NOMO-1 treated with DMSO at 0.1 percent for 48 hours (cell line): ENCODE results near the gene POLR1C.
"Not testable (repeated sequence)": the region's sequence is repeated elsewhere in the genome, so short reads cannot be mapped to it uniquely, and the experiment has no call there.

Experiments
- DNase-seq: peaks from one replicate; lab custom pipeline; 2025; ENCODE audit not compliant: unreplicated experiment; lab: John Stamatoyannopoulos, UW

The POLR1C gene

DNA sequence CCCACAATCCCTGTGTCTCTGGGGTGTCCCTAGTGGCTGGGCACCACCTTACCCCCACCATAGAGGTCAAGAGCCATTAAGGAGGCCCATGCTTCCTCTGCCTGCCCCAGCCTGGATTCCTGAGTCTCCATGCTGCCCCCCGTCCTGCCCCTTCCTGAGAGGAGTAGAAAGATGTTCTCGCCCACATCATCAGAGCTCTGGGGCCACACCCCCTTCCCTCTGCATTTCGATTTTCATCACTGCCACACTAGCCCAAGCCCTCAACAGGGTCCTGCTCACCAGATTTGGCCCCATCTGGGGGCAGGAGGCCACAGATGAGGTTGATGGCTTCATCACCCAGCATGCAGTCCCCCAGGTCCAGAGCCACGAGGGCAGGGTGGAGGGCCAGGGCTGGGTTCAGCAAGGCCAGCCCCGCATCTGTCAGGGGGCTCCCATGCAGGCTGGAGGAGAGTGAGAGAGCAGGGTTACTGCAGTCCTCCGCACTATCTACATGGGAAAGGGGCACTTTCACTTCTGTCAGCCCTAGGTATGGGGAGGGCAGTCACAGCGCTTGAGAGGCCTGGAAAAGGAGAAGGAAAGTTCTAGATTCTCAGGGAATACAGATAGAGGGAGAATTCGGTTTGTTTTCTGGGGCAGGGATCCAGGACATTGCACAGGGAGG lies 8.3 kb upstream of the POLR1C start:
- DNase-seq: no peak

GRCh38 chr6:43509142-43509983 lies 7.5 kb upstream of the POLR1C start:
- no peak for DNase-seq

- peak; percentile 36 for DNase-seq
These were observed 6.7 kb upstream of the POLR1C start, which contains the start of gene LRRC73 for GRCh38 chr6:43509984-43510826. LRRC73 (minus strand) TSS chr6:43510346; CDS start chr6:43509785, 561 bp downstream.

GRCh38 chr6:43510827-43511163 lies 6.1 kb upstream of the POLR1C start:
- DNase-seq: no peak

GRCh38 chr6:43511824-43512415 lies 5.0 kb upstream of the POLR1C start:
- DNase-seq: no peak

GRCh38 chr6:43515808-43516207 lies 1.1 kb upstream of the POLR1C start:
- DNase-seq: no peak

DNA sequence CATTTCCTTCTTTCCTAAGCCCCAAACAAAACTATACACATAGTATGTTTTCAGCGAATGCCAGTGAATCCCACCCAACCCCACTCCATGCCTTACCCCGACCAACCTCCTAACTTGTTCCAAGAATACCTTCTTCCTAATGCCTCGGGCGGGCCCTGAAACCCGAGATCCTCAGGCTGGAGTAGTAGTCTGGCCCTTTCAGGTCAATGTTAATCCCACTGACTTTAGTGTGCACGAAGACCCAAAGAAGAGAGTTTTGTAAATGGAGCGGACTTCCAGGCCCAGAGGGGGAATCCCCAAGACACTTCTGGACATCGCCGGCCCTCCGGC lies 557 bp upstream of the POLR1C start:
- DNase-seq: no peak

GRCh38 chr6:43517505-43518357 lies 842 bp downstream of the POLR1C start:
- DNase-seq: peak; percentile 19

DNA sequence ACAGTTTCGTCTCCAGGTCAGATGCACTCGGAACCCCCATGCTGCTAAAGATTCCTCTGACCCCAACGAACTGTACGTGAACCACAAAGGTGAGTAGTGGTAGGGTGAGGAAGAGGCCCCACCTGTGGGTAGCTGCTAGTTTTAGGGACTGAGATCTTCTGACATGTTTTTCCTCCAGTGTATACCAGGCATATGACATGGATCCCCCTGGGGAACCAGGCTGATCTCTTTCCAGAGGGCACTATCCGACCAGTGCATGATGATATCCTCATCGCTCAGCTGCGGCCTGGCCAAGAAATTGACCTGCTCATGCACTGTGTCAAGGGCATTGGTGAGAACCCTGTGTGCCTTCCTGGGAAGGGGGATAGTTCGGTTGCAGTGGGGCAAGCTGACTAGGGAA lies 3.2 kb downstream of the POLR1C start:
- DNase-seq: no peak

DNA sequence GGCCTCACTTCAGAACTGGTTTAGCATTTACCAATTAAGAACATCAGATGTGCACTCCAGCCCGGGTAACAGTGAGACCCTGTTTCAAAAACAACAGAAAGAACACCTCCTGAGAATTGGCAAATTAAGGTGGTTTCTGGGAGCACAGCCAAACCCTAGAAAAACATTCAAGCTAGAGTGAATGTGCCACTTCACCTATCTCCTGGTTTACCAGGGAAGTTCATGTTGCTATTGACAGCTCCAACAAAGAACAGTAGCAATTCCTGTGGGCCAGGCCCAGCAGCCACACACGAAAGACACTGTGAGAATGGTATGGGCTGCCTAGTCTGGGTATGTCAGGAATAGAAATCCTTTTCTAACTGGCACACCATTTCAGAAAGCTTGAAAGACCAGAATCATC lies 4.9 kb downstream of the POLR1C start:
- no peak for DNase-seq

- DNase-seq: no peak
These were observed 5.8 kb downstream of the POLR1C start for GRCh38 chr6:43522547-43523261.

DNA sequence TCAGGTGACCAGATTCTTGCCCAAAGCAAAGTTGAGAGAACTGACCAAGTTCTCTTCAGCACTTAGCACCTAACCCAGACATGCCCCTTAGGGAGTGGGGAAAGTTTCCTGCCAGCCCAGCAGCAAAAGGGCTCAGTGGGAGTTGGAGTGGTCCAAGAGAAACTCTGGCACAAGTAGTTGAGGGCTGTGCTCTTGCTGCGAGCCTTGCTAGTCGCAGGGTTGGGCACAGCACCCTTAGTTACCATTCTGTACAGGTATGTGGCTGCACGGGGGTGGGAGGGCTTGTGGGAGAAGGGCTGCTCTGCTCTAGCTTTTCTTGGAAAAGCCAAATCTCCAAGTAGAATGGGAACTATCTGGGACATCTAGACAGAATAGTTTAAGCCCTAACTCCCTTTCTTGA lies 6.4 kb downstream of the POLR1C start:
- DNase-seq: no peak

- no peak for DNase-seq
These were observed 7.6 kb downstream of the POLR1C start for GRCh38 chr6:43524483-43524961.

DNA sequence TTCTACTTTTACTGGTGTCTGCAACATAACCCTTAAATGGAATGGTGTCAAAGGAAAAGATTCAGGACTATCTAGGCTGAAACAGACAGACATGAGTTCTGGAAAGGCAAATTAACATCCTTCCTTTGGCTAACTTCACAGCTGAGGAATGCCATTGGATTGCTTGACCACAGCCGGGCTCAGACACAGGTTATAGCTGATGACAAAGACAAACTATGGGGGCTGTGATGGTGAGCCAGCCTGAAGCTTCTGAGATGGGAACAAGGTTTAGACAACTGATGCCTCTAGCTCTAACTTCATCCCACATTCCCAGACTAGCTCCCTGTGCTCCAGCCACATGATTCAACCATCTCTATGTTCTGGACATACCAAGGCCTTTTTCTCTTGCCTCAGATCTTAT lies 15.3 kb downstream of the POLR1C start:
- DNase-seq: no peak

DNA sequence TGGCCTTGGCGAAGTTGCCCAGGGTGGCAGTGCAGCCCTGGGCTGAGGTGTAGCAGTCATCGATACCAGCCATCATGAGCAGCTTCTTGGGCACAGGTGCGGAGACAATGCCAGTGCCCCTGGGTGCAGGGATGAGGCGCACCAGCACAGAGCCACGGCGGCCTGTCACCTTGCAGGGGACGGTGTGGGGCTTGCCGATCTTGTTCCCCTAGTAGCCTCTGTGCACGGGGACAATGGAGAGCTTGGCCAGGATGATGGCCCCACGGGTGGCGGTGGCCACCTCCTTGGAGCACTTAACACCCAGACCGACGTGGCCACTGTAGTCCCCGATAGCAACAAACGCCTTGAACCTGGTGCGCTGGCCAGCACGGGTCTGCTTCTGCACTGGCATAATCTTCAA lies 22.1 kb downstream of the POLR1C start:
- not testable (repeated sequence) for DNase-seq

GRCh38 chr6:43539409-43539808 lies 22.5 kb downstream of the POLR1C start:
- DNase-seq: not testable (repeated sequence)

- no peak for DNase-seq
These were observed 23.6 kb downstream of the POLR1C start for GRCh38 chr6:43540507-43540906.

DNA sequence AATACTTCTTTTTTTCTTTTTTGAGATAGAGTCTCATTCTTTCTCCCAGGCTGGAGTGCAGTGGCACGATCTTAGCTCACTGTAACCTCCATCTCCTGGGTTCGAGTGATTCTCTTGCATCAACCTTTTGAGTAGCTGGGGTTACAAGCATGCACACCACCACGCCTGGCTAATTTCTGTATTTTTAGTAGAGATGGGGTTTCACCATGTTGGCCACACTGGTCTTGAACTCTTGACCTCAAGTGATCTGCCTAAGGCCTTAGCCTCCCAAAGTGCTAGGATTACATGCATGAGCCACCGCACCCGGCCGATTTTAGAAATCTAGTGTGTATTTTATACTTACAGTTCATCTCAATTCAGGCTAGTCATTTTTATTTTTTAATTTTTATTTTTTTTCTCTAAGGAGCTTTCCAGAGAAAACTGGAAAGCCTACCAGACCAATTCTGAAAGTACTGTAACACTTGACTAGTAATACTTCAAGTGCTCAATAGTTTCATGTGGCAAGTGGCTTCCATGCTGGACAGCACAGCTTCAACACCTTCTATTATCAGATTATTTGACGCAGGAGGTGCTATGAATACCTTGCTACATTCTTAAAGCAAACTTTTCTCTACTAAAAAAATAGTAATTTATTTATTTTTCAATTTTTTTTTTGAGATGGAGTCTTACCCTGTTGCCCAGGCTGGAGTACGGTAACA lies 25.0 kb downstream of the POLR1C start:
- no peak for DNase-seq

DNA sequence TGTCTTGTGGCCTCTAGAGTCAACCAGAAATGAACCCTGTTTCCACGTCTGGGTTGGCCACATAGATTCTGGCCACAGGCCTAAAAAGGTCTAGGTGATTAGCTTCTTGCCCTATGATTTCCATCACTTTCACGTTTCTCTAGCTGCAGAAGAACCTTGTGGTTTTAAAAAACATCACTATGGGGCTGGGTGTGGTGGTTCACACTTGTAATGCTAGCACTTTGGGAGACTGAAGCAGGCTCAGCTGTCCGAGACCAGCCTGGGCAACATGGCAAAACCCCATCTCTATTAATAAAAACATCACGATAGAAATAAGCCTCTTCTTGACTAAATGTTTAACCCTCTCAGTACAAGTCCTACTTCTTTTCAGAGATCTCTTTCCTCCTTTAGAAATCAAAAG lies 27.6 kb downstream of the POLR1C start:
- DNase-seq: no peak
